Erythroblast (primary cell): ENCODE measurements around the gene COL5A2.

Experiments
- GATA1 ChIP-seq: IDR thresholded peaks from 2 replicates; pipeline ENCODE4 v1.6.1; 2011; ENCODE audit warnings: low read depth, mild to moderate bottlenecking, control low read depth, low read length, moderate library complexity
- POLR2A ChIP-seq: IDR thresholded peaks from 2 replicates; pipeline ENCODE4 v1.6.1; 2011; ENCODE audit warnings: mild to moderate bottlenecking, low read length

- TF ChIP-seq POLR2A (no peak), GATA1 (no peak)
Observed at GRCh38 chr2:189168856-189169499, 10.6 kb downstream of the COL5A2 start.
